Neural cell (in vitro differentiated cells): Measurements from ENCODE around the gene SAMD4A.

Experiments used
- EZH2 ChIP-seq: fragments of 200-600, 300-800 bp; shearing (Covaris generic), sonication (generic); IDR thresholded peaks from 2 replicates; pipeline ENCODE4 v1.6.1; 2014; ENCODE audit warnings: antibody characterized with exemption, low read length, borderline replicate concordance, mild to moderate bottlenecking; ENCODE audit not compliant: insufficient read depth, poor library complexity, severe bottlenecking
- POLR2AphosphoS5 ChIP-seq: IDR thresholded peaks from 2 replicates; pipeline ENCODE4 v1.6.1; 2012
- TF ChIP-seq, protein P1 (sequence below): fragments of 450-650 bp; IDR thresholded peaks from 2 replicates; pipeline ENCODE4 v1.5.1; 2014; ENCODE audit warnings: antibody characterized with exemption, mild to moderate bottlenecking, moderate library complexity; ENCODE audit not compliant: poor library complexity, severe bottlenecking

DNA sequence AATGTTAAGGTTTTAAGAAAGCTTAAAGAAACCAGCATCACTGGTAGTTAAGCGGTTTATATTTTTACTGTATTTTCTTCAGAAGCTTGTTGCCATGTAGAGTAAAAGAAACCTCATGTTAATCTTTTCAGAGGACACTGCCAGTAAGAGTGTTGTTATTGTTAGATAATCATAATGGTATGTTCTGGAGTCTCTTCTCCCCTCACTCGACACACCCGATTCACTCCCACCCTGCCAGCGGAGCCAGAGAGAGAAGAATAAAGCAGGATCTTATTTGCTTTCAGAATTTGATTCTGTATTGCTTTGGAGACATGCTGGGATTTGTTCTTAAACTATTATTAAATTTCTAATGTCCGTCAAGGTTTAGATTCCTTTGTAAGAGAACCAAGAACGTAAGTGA is 113.7 kb downstream of the SAMD4A start:
- TF ChIP-seq, protein P1, sequence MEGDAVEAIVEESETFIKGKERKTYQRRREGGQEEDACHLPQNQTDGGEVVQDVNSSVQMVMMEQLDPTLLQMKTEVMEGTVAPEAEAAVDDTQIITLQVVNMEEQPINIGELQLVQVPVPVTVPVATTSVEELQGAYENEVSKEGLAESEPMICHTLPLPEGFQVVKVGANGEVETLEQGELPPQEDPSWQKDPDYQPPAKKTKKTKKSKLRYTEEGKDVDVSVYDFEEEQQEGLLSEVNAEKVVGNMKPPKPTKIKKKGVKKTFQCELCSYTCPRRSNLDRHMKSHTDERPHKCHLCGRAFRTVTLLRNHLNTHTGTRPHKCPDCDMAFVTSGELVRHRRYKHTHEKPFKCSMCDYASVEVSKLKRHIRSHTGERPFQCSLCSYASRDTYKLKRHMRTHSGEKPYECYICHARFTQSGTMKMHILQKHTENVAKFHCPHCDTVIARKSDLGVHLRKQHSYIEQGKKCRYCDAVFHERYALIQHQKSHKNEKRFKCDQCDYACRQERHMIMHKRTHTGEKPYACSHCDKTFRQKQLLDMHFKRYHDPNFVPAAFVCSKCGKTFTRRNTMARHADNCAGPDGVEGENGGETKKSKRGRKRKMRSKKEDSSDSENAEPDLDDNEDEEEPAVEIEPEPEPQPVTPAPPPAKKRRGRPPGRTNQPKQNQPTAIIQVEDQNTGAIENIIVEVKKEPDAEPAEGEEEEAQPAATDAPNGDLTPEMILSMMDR = no peak
- TF ChIP-seq EZH2 = no peak
- no peak for TF ChIP-seq POLR2AphosphoS5
